GM13977 (cell line): Measurements from ENCODE around the gene CNNM2.
A peak's percentile ranks its signal among the peaks of the same experiment; 100 is the strongest.
"Not testable (repeated sequence)": the region's sequence is repeated elsewhere in the genome, so short reads cannot be mapped to it uniquely, and the experiment has no call there.

Experiments used
- DNase-seq: peaks from one replicate; pipeline ENCODE4 v3.0.0; 2012; ENCODE audit warnings: low spot score
- in situ Hi-C: fragments of 300-500 bp; cut with MboI; formaldehyde crosslinking; loops from one replicate; pipeline ENCODE4 v1.12.0; 2022; ENCODE audit warnings: low sequenced_read_pairs, low pct_unique_long_range_greater_than_20kb, mixed read lengths, inconsistent platforms; ENCODE audit not compliant: unreplicated experiment
- TF ChIP-seq, protein P1 (sequence below): IDR thresholded peaks from 2 replicates; pipeline ENCODE4 v1.5.1; 2012; ENCODE audit warnings: mild to moderate bottlenecking, control low read depth; ENCODE audit not compliant: insufficient read depth; ENCODE audit errors: extremely low read depth, missing control alignments

Gene CNNM2

DNA sequence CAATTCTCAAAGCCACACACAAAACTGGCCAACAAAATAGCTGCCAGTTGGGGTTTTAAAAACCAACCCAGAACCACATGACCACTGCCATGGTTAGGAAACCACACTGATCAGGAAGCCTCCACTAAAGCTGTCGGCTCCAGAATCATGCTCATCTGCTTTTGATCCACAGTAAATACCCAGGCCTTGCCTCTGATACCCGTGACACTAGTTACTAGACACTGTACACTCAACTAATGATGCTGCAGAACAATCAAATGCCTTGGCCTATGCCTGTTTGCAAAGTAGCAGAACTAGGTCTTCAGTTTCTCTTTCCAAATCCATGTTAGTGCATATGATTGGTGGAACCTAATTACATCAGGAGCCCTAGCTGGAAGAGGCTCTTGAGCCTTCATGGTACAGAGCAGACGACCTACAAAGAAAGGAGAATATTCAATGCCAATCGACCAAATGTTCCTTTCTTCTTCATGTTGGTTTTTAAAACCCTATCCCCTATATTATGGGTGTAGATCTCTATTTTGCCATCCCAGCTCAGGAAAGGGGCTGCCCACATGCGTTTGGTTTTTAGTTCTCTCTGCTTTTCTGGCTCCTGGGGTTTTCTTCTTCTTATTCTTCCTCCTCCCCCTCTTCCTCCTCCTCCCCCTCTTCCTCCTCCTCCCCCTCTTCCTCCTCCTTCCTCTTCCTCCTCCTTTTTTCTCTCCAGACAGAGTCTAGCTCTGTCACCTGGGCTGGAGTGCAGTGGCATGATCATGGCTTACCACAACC is 76.6 kb downstream of the CNNM2 start:
- TF ChIP-seq, protein P1, sequence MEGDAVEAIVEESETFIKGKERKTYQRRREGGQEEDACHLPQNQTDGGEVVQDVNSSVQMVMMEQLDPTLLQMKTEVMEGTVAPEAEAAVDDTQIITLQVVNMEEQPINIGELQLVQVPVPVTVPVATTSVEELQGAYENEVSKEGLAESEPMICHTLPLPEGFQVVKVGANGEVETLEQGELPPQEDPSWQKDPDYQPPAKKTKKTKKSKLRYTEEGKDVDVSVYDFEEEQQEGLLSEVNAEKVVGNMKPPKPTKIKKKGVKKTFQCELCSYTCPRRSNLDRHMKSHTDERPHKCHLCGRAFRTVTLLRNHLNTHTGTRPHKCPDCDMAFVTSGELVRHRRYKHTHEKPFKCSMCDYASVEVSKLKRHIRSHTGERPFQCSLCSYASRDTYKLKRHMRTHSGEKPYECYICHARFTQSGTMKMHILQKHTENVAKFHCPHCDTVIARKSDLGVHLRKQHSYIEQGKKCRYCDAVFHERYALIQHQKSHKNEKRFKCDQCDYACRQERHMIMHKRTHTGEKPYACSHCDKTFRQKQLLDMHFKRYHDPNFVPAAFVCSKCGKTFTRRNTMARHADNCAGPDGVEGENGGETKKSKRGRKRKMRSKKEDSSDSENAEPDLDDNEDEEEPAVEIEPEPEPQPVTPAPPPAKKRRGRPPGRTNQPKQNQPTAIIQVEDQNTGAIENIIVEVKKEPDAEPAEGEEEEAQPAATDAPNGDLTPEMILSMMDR: no peak
- in situ Hi-C loops: no loop called here
- peak; percentile 34 for DNase-seq

DNA sequence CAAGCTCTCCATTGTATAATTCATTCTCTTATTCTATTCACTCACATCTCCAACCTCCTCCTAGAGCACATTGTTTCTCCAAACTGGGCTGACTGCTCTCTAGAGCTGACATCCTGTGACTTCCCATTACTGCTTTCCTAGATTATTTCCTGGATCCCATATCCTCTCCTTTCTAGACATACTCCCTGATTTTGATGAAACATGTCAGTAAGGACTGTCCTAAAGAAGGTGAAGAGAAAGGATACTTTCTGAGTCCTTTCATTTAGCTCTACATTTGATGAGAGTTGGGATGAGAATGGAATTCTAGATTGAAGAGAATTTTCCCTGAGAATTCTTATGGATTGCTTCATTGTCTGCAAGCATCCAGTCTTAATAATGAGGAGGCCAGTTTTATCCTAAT is 78.8 kb downstream of the CNNM2 start:
- in situ Hi-C loops: no loop called here
- DNase-seq: no peak
- TF ChIP-seq, protein P1: no peak

DNA sequence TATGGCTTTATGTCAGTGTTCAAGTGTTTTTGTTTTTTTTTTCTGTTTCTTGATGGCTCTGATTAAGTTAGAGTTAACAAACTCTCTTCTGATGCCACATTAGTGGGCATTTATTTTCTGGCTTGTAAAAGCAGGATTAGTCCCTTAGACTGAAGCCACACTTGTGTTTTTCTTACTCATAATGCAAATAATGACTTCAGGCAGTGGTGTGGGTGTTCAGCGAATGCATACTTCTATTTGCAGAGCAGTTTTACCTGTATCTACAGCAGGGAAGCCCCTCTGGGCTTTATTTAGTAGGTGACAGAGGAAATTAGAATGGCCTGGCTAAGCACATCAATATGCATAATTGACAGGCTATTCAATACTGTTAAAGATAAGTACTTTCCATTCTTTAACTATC is 79.9 kb downstream of the CNNM2 start:
- in situ Hi-C loops: no loop called here
- DNase-seq: peak; percentile 76

DNA sequence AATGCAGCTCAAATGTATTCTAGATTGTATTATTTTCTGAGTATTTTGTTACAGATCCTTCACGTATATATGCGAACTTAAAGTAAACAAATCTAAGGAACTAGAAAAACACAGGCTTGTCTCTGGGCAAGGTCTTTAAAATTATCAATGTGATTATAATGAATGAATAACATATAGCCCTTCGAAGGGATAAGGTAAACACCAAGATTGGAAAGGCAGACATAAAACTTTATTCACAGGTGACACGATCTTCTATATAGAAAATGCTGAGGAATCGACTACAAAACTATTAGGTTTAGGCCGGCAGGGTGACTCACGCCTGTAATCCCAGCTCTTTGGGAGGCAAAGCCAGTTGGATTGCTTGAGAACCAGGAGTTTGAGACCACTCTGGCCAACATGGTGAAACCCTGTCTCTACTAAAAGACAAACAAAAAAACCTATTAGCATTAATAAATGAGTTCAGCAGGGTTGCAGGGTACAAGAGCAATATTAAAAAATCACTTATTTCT is 80.4 kb downstream of the CNNM2 start:
- TF ChIP-seq, protein P1: no peak
- in situ Hi-C loops: no loop called here
- DNase-seq: no peak

More for the DNA sequence above, 79.9 kb downstream of the CNNM2 start:
- TF ChIP-seq, protein P1: no peak

DNA sequence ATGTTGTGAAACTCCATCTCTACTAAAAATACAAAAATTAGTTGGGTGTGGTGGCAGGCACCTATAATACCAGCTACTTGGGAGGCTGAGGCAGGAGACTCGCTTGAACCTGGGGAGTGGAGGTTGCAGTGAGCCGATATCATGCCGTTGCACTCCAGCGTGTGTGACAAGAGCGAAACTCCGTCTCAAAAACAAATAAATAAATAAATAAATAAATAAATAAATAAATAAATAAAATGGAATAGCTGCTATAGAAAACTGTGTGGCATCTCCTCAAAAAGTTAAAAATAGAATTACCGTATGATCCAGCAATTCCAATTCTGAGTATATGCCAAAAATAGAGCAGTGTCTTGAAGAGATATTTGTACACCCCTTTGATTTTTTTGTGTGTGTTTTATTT is 82.0 kb downstream of the CNNM2 start:
- DNase-seq, in situ Hi-C loops: not testable (repeated sequence)

DNA sequence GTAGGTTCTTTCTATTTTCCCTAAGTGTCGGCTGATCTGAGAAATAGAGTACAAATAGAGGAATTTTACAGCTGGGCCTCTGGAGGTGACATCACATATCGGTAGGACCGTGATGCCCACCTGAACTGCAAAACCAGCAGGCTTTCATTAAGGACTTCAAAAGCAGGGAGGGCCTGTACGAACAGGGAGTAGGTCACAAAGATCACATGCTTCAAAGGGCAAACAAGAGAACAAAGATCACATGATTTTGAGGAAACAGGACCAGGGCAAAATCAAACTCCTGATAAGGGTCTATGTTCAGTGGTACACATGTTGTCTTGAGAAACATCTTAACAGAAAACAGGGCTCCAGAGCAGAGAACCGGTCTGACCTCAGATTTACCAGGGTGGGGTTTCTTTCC is 88.9 kb downstream of the CNNM2 start:
- TF ChIP-seq, protein P1: no peak
- no peak for DNase-seq
- in situ Hi-C loops: no loop called here

DNA sequence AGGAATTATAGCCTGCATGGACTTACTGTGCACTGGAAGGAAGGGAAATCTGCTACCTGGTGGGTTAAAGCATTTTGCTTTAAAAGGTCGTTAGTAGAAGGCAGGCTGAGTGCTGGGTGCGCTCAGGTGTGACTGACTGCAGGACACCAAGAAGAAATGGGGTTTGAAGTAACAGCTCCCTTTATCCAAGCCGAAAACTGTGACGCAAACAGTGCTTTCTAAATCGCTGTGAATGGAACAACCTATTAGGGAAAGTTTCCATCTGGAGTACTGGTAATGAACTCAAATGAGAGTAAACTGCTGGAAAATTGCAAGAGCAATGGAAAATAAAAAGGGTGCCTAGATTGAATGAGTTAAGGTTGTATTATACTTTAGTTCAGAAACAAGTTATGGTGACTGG is 95.3 kb downstream of the CNNM2 start:
- in situ Hi-C loops: no loop called here
- no peak for DNase-seq
- TF ChIP-seq, protein P1: no peak
